Lower leg skin (tissue), 4 donors: ENCODE measurements around the gene ECHS1. TPM values are rescaled to one million over a fixed set of nuclear protein-coding genes. Genes with fewer than 3 reads are reported as not detected.
A peak's percentile ranks its signal among the peaks of the same experiment; 100 is the strongest.

Source experiments
- DNase-seq, 2 donors: peaks; one replicate each; pipeline ENCODE4 v3.0.0-alpha.2; 2019; ENCODE audit warnings: low spot score in 2 of 2
- H3K4me3 ChIP-seq: fragments of 200-600 bp; sonication (generic); 2 replicates; pipeline ENCODE4 v1.5.1; 2017; ENCODE audit warnings: mild to moderate bottlenecking, low read depth; ENCODE audit not compliant: poor library complexity, severe bottlenecking
- POLR2A ChIP-seq, 2 donors: fragments of 450-650 bp; IDR thresholded peaks; one replicate each; pipeline ENCODE4 v1.6.1; 2016 to 2017; ENCODE audit warnings: antibody characterized with exemption in 2 of 2, mild to moderate bottlenecking in 1 of 2, moderate library complexity in 1 of 2
- WGBS, 2 donors: methylation state at CpG; one replicate each; pipeline ENCODE4 v1.1.5; 2018; 5-methylcytosine and 5-hydroxymethylcytosine counted together
- intact Hi-C: fragments of 100-400 bp; cut with DNase I; formaldehyde crosslinking; loops from one replicate; pipeline ENCODE4 v1.15.0; 2023; ENCODE audit warnings: low total_unique reads
- total RNA-seq, 4 donors: library from RNA; depleted of rRNA; stranded (reverse); fragments of >200 nt; gene quantifications; one replicate each; pipeline ENCODE4 v1.1.0, GENCODE V29; 2016
- TF ChIP-seq, protein P1 (sequence below), 3 donors: fragments of 450-650 bp; IDR thresholded peaks; one replicate each; pipeline ENCODE4 v1.5.1; 2016; ENCODE audit warnings: antibody characterized with exemption in 3 of 3, mild to moderate bottlenecking in 3 of 3, moderate library complexity in 2 of 3

The ECHS1 gene
- total RNA-seq, 4 donors from 2014 or later, result 40.0 to 85.7 (median 61.8) TPM

DNA sequence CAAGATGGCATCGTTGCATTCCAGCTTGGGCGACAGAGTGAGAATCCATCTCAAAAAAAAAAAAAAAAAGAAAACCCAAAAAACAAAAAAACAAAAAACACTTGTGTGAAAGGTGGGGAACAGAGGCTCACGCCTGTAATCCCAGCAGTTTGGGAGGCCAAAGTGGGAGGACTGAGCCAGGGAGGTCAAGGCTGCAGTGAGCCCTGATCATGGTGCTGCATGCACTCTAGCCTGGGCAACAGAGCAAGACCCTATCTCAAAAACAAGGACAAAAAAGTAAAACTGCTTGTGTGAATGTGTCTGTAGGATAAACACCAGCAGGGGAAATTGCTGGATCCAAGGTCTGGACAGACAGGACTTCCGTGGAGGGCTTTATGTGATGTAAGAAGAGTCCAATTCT lies 10.4 kb upstream of the ECHS1 start:
- WGBS, 2 donors, result 93 to 94% methylated on average over 4 of the region's 4 CpGs
- no peak overlapping the region for H3K4me3 ChIP-seq
- intact Hi-C loops, result no loop called here
- TF ChIP-seq, protein P1, sequence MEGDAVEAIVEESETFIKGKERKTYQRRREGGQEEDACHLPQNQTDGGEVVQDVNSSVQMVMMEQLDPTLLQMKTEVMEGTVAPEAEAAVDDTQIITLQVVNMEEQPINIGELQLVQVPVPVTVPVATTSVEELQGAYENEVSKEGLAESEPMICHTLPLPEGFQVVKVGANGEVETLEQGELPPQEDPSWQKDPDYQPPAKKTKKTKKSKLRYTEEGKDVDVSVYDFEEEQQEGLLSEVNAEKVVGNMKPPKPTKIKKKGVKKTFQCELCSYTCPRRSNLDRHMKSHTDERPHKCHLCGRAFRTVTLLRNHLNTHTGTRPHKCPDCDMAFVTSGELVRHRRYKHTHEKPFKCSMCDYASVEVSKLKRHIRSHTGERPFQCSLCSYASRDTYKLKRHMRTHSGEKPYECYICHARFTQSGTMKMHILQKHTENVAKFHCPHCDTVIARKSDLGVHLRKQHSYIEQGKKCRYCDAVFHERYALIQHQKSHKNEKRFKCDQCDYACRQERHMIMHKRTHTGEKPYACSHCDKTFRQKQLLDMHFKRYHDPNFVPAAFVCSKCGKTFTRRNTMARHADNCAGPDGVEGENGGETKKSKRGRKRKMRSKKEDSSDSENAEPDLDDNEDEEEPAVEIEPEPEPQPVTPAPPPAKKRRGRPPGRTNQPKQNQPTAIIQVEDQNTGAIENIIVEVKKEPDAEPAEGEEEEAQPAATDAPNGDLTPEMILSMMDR (IDR thresholded peaks at IDR 0.05), result no peak
- no peak for DNase-seq

DNA sequence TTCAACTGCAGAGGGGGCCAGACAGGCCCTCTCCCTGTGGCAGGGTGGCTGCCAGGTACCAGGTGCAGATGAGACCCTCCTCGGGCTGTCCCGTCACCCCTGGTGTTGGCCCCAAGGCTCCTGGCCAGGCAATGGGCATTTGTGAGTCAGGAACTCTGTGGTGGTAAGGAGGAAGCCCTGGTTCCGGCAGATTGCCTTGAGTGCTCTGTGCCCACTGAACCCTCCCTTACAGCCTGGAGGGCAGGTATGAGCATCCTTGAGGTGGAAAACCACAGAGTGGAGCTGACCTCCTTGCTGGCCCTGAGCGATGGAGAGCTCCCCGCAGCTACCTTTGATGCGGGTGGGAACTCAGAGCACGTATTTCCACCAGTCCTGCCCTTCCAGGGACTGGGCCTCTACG lies 7.9 kb upstream of the ECHS1 start:
- DNase-seq, result no peak
- TF ChIP-seq, protein P1 (IDR thresholded peaks at IDR 0.05), result no peak
- no peak for TF ChIP-seq POLR2A (IDR thresholded peaks at IDR 0.05)
- WGBS, 2 donors, result 88 to 97% methylated on average over 8 of the region's 8 CpGs
- H3K4me3 ChIP-seq, result no peak overlapping the region
- intact Hi-C loops, result no loop called here

DNA sequence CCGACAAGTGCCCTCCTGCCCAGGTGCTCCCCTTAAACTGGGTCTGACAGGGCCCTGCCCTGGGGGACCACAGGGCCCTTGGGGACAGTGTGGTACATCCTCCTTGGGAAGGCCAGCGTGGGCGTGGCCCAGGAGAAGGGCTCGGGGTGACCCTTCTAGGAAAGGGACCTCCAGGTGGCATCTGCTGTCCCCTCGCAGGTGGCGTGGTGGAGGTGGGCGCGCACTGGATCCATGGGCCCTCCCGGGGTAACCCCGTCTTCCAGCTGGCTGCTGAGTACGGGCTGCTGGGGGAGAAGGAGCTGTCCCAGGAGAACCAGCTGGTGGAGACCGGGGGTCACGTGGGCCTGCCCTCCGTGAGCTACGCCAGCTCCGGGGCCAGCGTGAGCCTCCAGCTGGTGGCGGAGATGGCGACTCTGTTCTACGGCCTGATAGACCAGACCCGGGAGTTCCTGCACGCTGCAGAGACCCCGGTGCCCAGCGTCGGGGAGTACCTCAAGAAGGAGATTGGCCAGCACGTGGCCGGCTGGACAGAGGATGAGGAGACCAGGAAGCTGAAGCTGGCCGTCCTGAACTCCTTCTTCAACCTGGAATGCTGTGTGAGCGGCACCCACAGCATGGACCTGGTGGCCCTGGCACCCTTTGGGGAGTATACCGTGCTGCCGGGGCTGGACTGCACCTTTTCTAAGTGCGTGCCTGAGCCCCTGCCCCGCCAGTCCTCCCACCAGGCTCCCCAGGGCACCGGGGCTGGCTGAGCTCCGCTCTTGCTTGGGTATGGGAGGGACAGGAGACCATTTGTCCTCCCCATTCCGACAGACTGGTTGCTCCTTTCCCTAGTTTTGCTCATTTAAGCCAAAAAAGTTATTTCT lies 6.9 kb upstream of the ECHS1 start:
- WGBS, 2 donors, result 92 to 94% methylated on average over 23 to 25 of the region's 36 CpGs
- intact Hi-C loops, result no loop called here
- TF ChIP-seq, protein P1 (IDR thresholded peaks at IDR 0.05), result no peak
- TF ChIP-seq POLR2A (IDR thresholded peaks at IDR 0.05), result no peak
- H3K4me3 ChIP-seq, result no peak overlapping the region
- no peak for DNase-seq

DNA sequence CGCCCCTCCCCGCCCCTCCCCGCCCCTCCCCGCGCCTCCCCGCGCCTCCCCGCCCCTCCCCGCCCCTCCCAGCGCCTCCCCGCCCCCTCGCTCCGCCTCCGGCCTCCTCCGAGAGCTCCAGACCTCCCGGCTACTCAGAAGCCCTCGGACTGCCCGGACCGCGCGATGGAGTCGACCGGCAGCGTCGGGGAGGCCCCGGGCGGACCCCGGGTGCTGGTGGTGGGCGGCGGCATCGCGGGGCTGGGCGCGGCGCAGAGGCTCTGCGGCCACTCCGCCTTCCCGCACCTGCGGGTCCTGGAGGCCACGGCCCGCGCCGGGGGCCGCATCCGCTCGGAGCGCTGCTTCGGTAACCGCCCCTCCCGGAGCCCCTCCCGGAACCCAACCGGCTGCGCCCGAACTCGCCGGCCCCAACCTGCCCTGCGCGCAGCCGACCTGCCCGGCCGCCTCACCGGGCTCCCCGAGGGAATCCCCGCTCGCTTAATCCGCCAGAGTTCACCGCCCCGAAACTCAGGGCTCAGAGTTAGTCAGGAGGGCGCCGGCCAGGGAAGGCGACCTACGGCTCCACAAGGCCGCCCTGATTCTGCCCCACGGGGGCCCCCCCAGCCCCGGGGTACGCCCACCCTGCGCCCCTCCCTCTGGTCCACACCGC lies 6.1 kb upstream of the ECHS1 start, which contains the start of gene PAOX:
PAOX (plus strand) TSS at position 111 of the 649 bp plus-strand sequence; CDS start at position 166, 55 bp downstream.
- peak in 1 of 2 donors; percentile 40 for DNase-seq
- H3K4me3 ChIP-seq, result peak within 1 kb of the TSS; percentile 53
- intact Hi-C loops, result no loop called here
- WGBS, 2 donors, result 5 to 10% methylated on average over 15 to 43 of the region's 78 CpGs
- TF ChIP-seq, protein P1 (IDR thresholded peaks at IDR 0.05), result no peak
- TF ChIP-seq POLR2A (IDR thresholded peaks at IDR 0.05), result no peak

DNA sequence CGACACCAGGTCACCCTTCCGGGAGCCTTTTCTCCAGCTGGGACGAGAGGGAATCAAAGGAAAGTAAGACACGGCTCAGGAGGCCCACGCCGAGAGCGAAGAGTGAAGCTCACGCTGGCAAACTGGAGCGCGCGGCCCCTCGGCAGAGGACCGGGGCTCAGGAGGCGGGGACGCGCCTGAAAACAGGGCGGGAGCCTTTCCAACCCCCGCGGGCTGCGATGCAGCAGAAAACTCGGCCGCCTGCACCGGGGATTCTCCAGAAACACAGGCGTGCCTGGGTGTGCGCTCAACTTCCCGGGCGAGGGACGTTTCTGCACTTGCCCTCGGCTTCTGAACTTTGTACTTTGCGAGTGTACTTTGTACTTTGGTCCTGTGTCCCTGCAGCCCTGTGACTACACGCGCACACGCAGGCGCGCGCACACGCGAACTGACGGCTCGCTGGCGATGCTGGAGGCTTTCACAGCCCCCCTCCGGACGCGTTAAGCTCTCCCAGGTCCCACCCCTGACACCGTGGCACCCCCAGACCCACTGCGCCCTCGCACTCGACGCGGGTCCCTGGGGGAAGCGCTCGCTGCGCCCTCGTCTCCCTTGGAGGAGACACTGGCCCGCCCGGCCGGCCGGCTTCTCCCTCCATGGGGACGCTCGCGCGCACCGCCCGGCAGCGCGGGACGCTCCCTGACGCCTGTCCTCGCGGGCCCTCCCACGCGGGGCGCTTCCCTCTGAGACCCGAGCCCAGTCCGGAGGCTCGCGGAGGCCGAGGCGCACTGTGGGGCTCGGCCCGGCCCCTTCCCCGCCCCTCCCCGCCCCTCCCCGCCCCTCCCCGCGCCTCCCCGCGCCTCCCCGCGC lies 5.3 kb upstream of the ECHS1 start:
- TF ChIP-seq, protein P1 (IDR thresholded peaks at IDR 0.05), result no peak
- no peak for TF ChIP-seq POLR2A (IDR thresholded peaks at IDR 0.05)
- intact Hi-C loops, result no loop called here
- peak overlapping the region; percentile 53 for H3K4me3 ChIP-seq
- peak in 1 of 2 donors; percentile 44 for DNase-seq
- WGBS, 2 donors, result 1% methylated on average over 31 to 47 of the region's 90 CpGs
